ENCODE measurements around the gene EVX1.

DNA sequence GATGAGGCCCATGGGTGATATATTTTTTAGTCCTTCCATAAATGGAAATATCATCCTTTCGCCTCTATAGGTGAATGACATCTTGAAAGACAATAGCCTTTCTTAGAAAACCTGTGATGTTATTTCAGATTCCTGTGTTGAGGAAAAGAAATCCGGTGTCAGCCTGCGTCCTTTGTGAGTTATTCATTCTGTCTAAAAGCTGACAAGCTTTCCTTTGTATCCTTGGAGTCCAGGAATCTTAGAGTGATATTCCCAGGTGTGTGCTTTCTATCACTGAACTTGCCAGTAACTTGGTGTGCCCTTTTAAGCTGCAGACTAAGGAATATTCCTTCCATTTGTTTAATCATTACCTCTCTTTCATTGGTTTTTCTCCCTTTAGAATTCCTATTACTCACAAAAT is 41.0 kb downstream of the EVX1 start:
- no peak for TF ChIP-seq REST (IDR thresholded peaks at IDR 0.05; ENCODE audit: insufficient read depth in 1 of 2, low read depth in 2 of 2, low read length in 1 of 2)
- no peak for TF ChIP-seq CTCF (IDR thresholded peaks at IDR 0.05)
- TF ChIP-seq POLR2AphosphoS5 (IDR thresholded peaks at IDR 0.05; ENCODE audit: low read depth, low read length) = no peak
- TF ChIP-seq TCF7L2 (IDR thresholded peaks at IDR 0.05; ENCODE audit: low read depth, low read length) = no peak
- TF ChIP-seq SIN3A (IDR thresholded peaks at IDR 0.05; ENCODE audit: borderline replicate concordance, insufficient read depth, low read depth, low read length) = no peak

All from Panc1 (cell line).